HEK293 (cell line): ENCODE data around the gene NDUFA8.

Source experiments
- CTCF ChIA-PET: fragments of 350-600 bp; formaldehyde crosslinking; extraction: SDS; loops from one replicate; lab custom pipeline; 2021; ENCODE audit warnings: antibody characterized with exemption; lab: Yijun Ruan, JAX
- POLR2A ChIA-PET: fragments of 300-600 bp; formaldehyde crosslinking; extraction: SDS; loops from one replicate; lab custom pipeline; 2020; ENCODE audit warnings: antibody characterized with exemption, inconsistent platforms; lab: Yijun Ruan, JAX
- H3K27ac ChIP-seq: fragments of 200-500 bp; sonication (Bioruptor generic); 2 replicates; pipeline ENCODE4 v1.5.1; 2014; ENCODE audit warnings: low read depth, low read length, control low read depth, inconsistent platforms; ENCODE audit errors: extremely low read depth
- H3K36me3 ChIP-seq, 2 experiments: fragments of 200-500 bp in 1 of 2; sonication (Bioruptor generic) in 1 of 2; 1 replicate in 1 of 2; 2 replicates in 1 of 2; pipeline ENCODE4 v1.5.1; 2014 to 2017; ENCODE audit warnings: inconsistent platforms in 2 of 2, low read length in 2 of 2; ENCODE audit not compliant: control insufficient read depth in 2 of 2, insufficient read depth in 1 of 2
- H3K4me1 ChIP-seq: fragments of 200-500 bp; sonication (Bioruptor generic); 2 replicates; pipeline ENCODE4 v1.5.1; 2014; ENCODE audit warnings: mild to moderate bottlenecking, low read length, inconsistent platforms; ENCODE audit not compliant: control insufficient read depth, insufficient read depth
- H3K4me3 ChIP-seq: 2 replicates; pipeline ENCODE4 v1.5.1; 2011; ENCODE audit warnings: low read depth, mild to moderate bottlenecking, control low read depth, low read length, moderate library complexity
- H3K9me3 ChIP-seq: fragments of 200-500 bp; sonication (Bioruptor generic); 2 replicates; pipeline ENCODE4 v1.5.1; 2014; ENCODE audit warnings: low read depth, low read length, inconsistent platforms; ENCODE audit not compliant: control insufficient read depth, insufficient read depth
- BCL11A ChIP-seq: fragments of 450-650 bp; formaldehyde crosslinking; IDR thresholded peaks from 2 replicates; pipeline ENCODE4 v1.5.1; 2016; ENCODE audit warnings: low read depth, missing biosample characterization, missing genetic modification characterization
- GLIS2 ChIP-seq: fragments of 450-650 bp; formaldehyde crosslinking; IDR thresholded peaks from 2 replicates; pipeline ENCODE4 v1.5.1; 2016; ENCODE audit warnings: missing biosample characterization, missing genetic modification characterization
- IKZF3 ChIP-seq: fragments of 450-650 bp; IDR thresholded peaks from 2 replicates; pipeline ENCODE4 v1.5.0; 2018; ENCODE audit warnings: missing biosample characterization, mild to moderate bottlenecking, missing genetic modification characterization, moderate library complexity
- KLF16 ChIP-seq: fragments of 450-650 bp; formaldehyde crosslinking; IDR thresholded peaks from 2 replicates; pipeline ENCODE4 v1.5.1; 2017; ENCODE audit warnings: missing biosample characterization, missing genetic modification characterization
- MYNN ChIP-seq: fragments of 450-650 bp; formaldehyde crosslinking; IDR thresholded peaks from 2 replicates; pipeline ENCODE4 v1.5.1; 2016; ENCODE audit warnings: missing biosample characterization, missing genetic modification characterization, borderline replicate concordance
- PRDM6 ChIP-seq: fragments of 450-650 bp; formaldehyde crosslinking; IDR thresholded peaks from 2 replicates; pipeline ENCODE4 v1.5.1; 2017; ENCODE audit warnings: missing biosample characterization, missing genetic modification characterization
- ZBTB1 ChIP-seq: fragments of 450-650 bp; formaldehyde crosslinking; IDR thresholded peaks from 2 replicates; pipeline ENCODE4 v1.5.1; 2016; ENCODE audit warnings: missing biosample characterization, missing genetic modification characterization
- ZBTB10 ChIP-seq: fragments of 450-650 bp; formaldehyde crosslinking; IDR thresholded peaks from 2 replicates; pipeline ENCODE4 v1.5.1; 2016; ENCODE audit warnings: missing biosample characterization, missing genetic modification characterization
- ZFP3 ChIP-seq: fragments of 450-650 bp; formaldehyde crosslinking; IDR thresholded peaks from 2 replicates; pipeline ENCODE4 v1.5.1; 2016; ENCODE audit warnings: low read depth, missing biosample characterization, missing genetic modification characterization
- ZFP69B ChIP-seq: fragments of 450-650 bp; formaldehyde crosslinking; IDR thresholded peaks from 2 replicates; pipeline ENCODE4 v1.5.1; 2016; ENCODE audit warnings: missing biosample characterization, missing genetic modification characterization
- ZIC2 ChIP-seq: fragments of 450-650 bp; formaldehyde crosslinking; IDR thresholded peaks from 2 replicates; pipeline ENCODE4 v1.5.1; 2016; ENCODE audit warnings: missing biosample characterization, missing genetic modification characterization
- ZNF114 ChIP-seq: fragments of 450-650 bp; formaldehyde crosslinking; IDR thresholded peaks from 2 replicates; pipeline ENCODE4 v1.5.0; 2017; ENCODE audit warnings: missing biosample characterization, missing genetic modification characterization
- ZNF16 ChIP-seq: fragments of 450-650 bp; formaldehyde crosslinking; IDR thresholded peaks from 2 replicates; pipeline ENCODE4 v1.5.1; 2016; ENCODE audit warnings: low read depth, missing biosample characterization, missing genetic modification characterization
- ZNF174 ChIP-seq: fragments of 450-650 bp; formaldehyde crosslinking; IDR thresholded peaks from 2 replicates; pipeline ENCODE4 v1.5.0; 2017; ENCODE audit warnings: missing biosample characterization, mild to moderate bottlenecking, missing genetic modification characterization
- ZNF24 ChIP-seq: fragments of 450-650 bp; formaldehyde crosslinking; IDR thresholded peaks from 2 replicates; pipeline ENCODE4 v1.5.1; 2016; ENCODE audit warnings: missing biosample characterization, missing genetic modification characterization
- ZNF37A ChIP-seq: fragments of 450-650 bp; IDR thresholded peaks from 2 replicates; pipeline ENCODE4 v1.5.1; 2018; ENCODE audit warnings: missing biosample characterization, missing genetic modification characterization
- ZNF426 ChIP-seq: fragments of 450-650 bp; formaldehyde crosslinking; IDR thresholded peaks from 2 replicates; pipeline ENCODE4 v1.5.1; 2017; ENCODE audit warnings: missing biosample characterization, missing genetic modification characterization, mild to moderate bottlenecking, inconsistent platforms, moderate library complexity
- ZNF529 ChIP-seq: fragments of 450-650 bp; formaldehyde crosslinking; IDR thresholded peaks from 2 replicates; pipeline ENCODE4 v1.5.1; 2017; ENCODE audit warnings: missing genetic modification characterization, missing biosample characterization; ENCODE audit not compliant: insufficient replicate concordance
- ZNF530 ChIP-seq: fragments of 450-650 bp; formaldehyde crosslinking; IDR thresholded peaks from 2 replicates; pipeline ENCODE4 v1.5.1; 2016; ENCODE audit warnings: low read depth, missing biosample characterization, missing genetic modification characterization
- ZNF544 ChIP-seq: fragments of 450-650 bp; formaldehyde crosslinking; IDR thresholded peaks from 2 replicates; pipeline ENCODE4 v1.5.0; 2017; ENCODE audit warnings: missing biosample characterization, missing genetic modification characterization
- ZNF548 ChIP-seq: fragments of 450-650 bp; formaldehyde crosslinking; IDR thresholded peaks from 2 replicates; pipeline ENCODE4 v1.5.1; 2016; ENCODE audit warnings: missing biosample characterization, missing genetic modification characterization
- ZNF585B ChIP-seq: fragments of 450-650 bp; formaldehyde crosslinking; IDR thresholded peaks from 2 replicates; pipeline ENCODE4 v1.5.1; 2016; ENCODE audit warnings: missing biosample characterization, missing genetic modification characterization
- ZNF658 ChIP-seq: fragments of 450-650 bp; formaldehyde crosslinking; IDR thresholded peaks from 2 replicates; pipeline ENCODE4; 2016; ENCODE audit warnings: missing biosample characterization, missing genetic modification characterization
- ZNF677 ChIP-seq: fragments of 450-650 bp; IDR thresholded peaks from 2 replicates; pipeline ENCODE4 v1.5.0; 2018; ENCODE audit warnings: missing biosample characterization, mild to moderate bottlenecking, missing genetic modification characterization, moderate library complexity
- ZNF785 ChIP-seq: fragments of 450-650 bp; formaldehyde crosslinking; IDR thresholded peaks from 2 replicates; pipeline ENCODE4 v1.5.1; 2016; ENCODE audit warnings: missing biosample characterization, missing genetic modification characterization

Gene NDUFA8

GRCh38 chr9:122116040-122116439 lies 43.5 kb downstream of the NDUFA8 start:
- TF ChIP-seq ZBTB1 (tag by site-specific recombination) (no peak), ZIC2 (peak; percentile 44), PRDM6 (tag by site-specific recombination) (no peak)
- CTCF ChIA-PET: interaction anchor here (0.6 to 6.5 kb wide), 7 partner anchors 7 to 235 kb away, joined by 3 to 59 read pairs (median 9); no protein-coding TSS in a partner anchor
- Histone ChIP-seq H3K4me3 (no peak overlapping the region), H3K27ac (no peak overlapping the region), H3K36me3 (no peaks in the 10 kb centered on the region), H3K9me3 (no peaks in the 10 kb centered on the region), H3K4me1 (no peaks in the 10 kb centered on the region)
- POLR2A ChIA-PET: no interaction called here

- Histone ChIP-seq H3K4me1 (no peaks in the 10 kb centered on the region), H3K27ac (no peak overlapping the region), H3K36me3 (no peaks in the 10 kb centered on the region), H3K4me3 (no peak overlapping the region), H3K9me3 (no peaks in the 10 kb centered on the region)
- ChIA-PET POLR2A (no interaction called here), CTCF (interaction anchor here (1.9 to 6.5 kb wide), 5 partner anchors 8 to 235 kb away, joined by 8 to 59 read pairs (median 11); no protein-coding TSS in a partner anchor)
- TF ChIP-seq ZNF426 (tag by site-specific recombination) (no peak), ZNF16 (tag by site-specific recombination) (0 out of 2 replicates have a peak, but pooled peaks have one; percentile 18)
These were observed 44.2 kb downstream of the NDUFA8 start for GRCh38 chr9:122115176-122116035.

GRCh38 chr9:122113574-122113973 lies 46.0 kb downstream of the NDUFA8 start:
- H3K27ac ChIP-seq: no peak overlapping the region
- CTCF ChIA-PET: interaction anchor here (0.9 to 6.5 kb wide), 3 partner anchors 9 to 236 kb away, joined by 3 to 59 read pairs (median 8); no protein-coding TSS in a partner anchor
- no peaks in the 10 kb centered on the region for H3K36me3 ChIP-seq
- H3K4me1 ChIP-seq: no peaks in the 10 kb centered on the region
- H3K9me3 ChIP-seq: no peaks in the 10 kb centered on the region
- TF ChIP-seq ZNF174 (tag by site-specific recombination) (no peak), ZNF24 (tag by site-specific recombination) (no peak), ZNF544 (no peak), ZFP69B (tag by site-specific recombination) (no peak), ZNF530 (tag by site-specific recombination) (no peak), MYNN (tag by site-specific recombination) (no peak), ZNF785 (tag by site-specific recombination) (no peak), ZNF114 (tag by site-specific recombination) (no peak), ZNF585B (tag by site-specific recombination) (no peak), ZNF548 (tag by site-specific recombination) (no peak)
- POLR2A ChIA-PET: no interaction called here
- no peak overlapping the region for H3K4me3 ChIP-seq

GRCh38 chr9:122112238-122112637 lies 47.3 kb downstream of the NDUFA8 start:
- H3K9me3 ChIP-seq: no peaks in the 10 kb centered on the region
- no peaks in the 10 kb centered on the region for H3K4me1 ChIP-seq
- H3K4me3 ChIP-seq: no peak overlapping the region
- ChIA-PET CTCF (interaction anchor here (0.6 to 6.5 kb wide), 3 partner anchors 11 to 562 kb away, joined by 4 to 59 read pairs (median 4); no protein-coding TSS in a partner anchor), POLR2A (no interaction called here)
- H3K27ac ChIP-seq: no peak overlapping the region
- H3K36me3 ChIP-seq: no peaks in the 10 kb centered on the region
- TF ChIP-seq ZNF658 (tag by site-specific recombination): no peak
- TF ChIP-seq BCL11A (tag by site-specific recombination): no peak
- TF ChIP-seq ZBTB10 (tag by site-specific recombination): no peak
- TF ChIP-seq ZNF677 (tag by site-specific recombination): no peak
- TF ChIP-seq ZFP69B (tag by site-specific recombination): no peak
- no peak for TF ChIP-seq ZNF16 (tag by site-specific recombination)
- TF ChIP-seq IKZF3 (tag by site-specific recombination): no peak
- no peak for TF ChIP-seq ZNF37A (tag by site-specific recombination)
- TF ChIP-seq ZNF529 (tag by site-specific recombination): no peak
- TF ChIP-seq KLF16 (tag by site-specific recombination): no peak
- no peak for TF ChIP-seq GLIS2 (tag by site-specific recombination)
- no peak for TF ChIP-seq ZFP3
